Glutamatergic neuron (in vitro differentiated cells): ENCODE results near the gene APBA2. TPM values are rescaled to one million over a fixed set of nuclear protein-coding genes. Genes with fewer than 3 reads are reported as not detected.

Source experiments
- DNase-seq: peaks from one replicate; pipeline ENCODE4 v3.0.0; 2022
- H3K27ac Mint-ChIP-seq: one replicate; pipeline ENCODE4 v1.8.0; 2020; ENCODE audit warnings: mild to moderate bottlenecking, mixed read lengths, inconsistent platforms; ENCODE audit not compliant: unreplicated experiment
- H3K27me3 Mint-ChIP-seq: one replicate; pipeline ENCODE4 v1.8.0; 2020; ENCODE audit warnings: mild to moderate bottlenecking, moderate library complexity, mixed read lengths, inconsistent platforms; ENCODE audit not compliant: unreplicated experiment
- H3K36me3 Mint-ChIP-seq: one replicate; pipeline ENCODE4 v1.8.0; 2020; ENCODE audit warnings: mild to moderate bottlenecking, mixed read lengths, inconsistent platforms; ENCODE audit not compliant: unreplicated experiment
- H3K4me1 Mint-ChIP-seq: one replicate; pipeline ENCODE4 v1.8.0; 2020; ENCODE audit warnings: mild to moderate bottlenecking, low read depth, mixed read lengths, inconsistent platforms; ENCODE audit not compliant: unreplicated experiment
- H3K4me3 Mint-ChIP-seq: one replicate; pipeline ENCODE4 v1.8.0; 2020; ENCODE audit warnings: mild to moderate bottlenecking, mixed read lengths, inconsistent platforms; ENCODE audit not compliant: unreplicated experiment
- H3K9me3 Mint-ChIP-seq: one replicate; pipeline ENCODE4 v1.8.0; 2020; ENCODE audit warnings: mild to moderate bottlenecking, moderate library complexity, mixed read lengths, inconsistent platforms; ENCODE audit not compliant: unreplicated experiment
- CTCF ChIP-seq: fragments of 200-600 bp; sonication (generic); IDR thresholded peaks from one replicate; pipeline ENCODE4 v1.5.0; 2021; ENCODE audit not compliant: partially characterized antibody, unreplicated experiment
- total RNA-seq: library from RNA; stranded (reverse); fragmentation: NEBNext Ultra II Directional; extraction: Animal tissue kit (Norgen Biotek cat#: 25700); gene quantifications from one replicate; pipeline ENCODE4 v1.2.1, GENCODE V29; 2021; ENCODE audit not compliant: unreplicated experiment

The APBA2 gene
- total RNA-seq, 1 donor from 2014 or later, result 166 TPM

GRCh38 chr15:29128671-29129070 lies 242.9 kb downstream of the APBA2 start:
- H3K9me3 Mint-ChIP-seq, result peaks cover 5% of the 10 kb centered on the region
- no peak overlapping the region for H3K27ac Mint-ChIP-seq
- peaks cover 5% of the 10 kb centered on the region for H3K27me3 Mint-ChIP-seq
- no peak overlapping the region for H3K4me3 Mint-ChIP-seq
- no peak for TF ChIP-seq CTCF
- H3K36me3 Mint-ChIP-seq, result no peaks in the 10 kb centered on the region
- H3K4me1 Mint-ChIP-seq, result peaks cover 7% of the 10 kb centered on the region
- DNase-seq, result peak; percentile 3

- peaks cover 8% of the 10 kb centered on the region for H3K9me3 Mint-ChIP-seq
- TF ChIP-seq CTCF, result no peak
- no peaks in the 10 kb centered on the region for H3K36me3 Mint-ChIP-seq
- peaks cover 4% of the 10 kb centered on the region for H3K27me3 Mint-ChIP-seq
- H3K4me1 Mint-ChIP-seq, result peaks cover 6% of the 10 kb centered on the region
- no peak for DNase-seq
- H3K27ac Mint-ChIP-seq, result no peak overlapping the region
- no peak overlapping the region for H3K4me3 Mint-ChIP-seq
These were observed 243.4 kb downstream of the APBA2 start for GRCh38 chr15:29129221-29129620.

GRCh38 chr15:29129926-29130325 lies 244.2 kb downstream of the APBA2 start:
- peak; percentile 8 for DNase-seq
- Mint-ChIP-seq H3K36me3 (no peaks in the 10 kb centered on the region), H3K4me3 (no peak overlapping the region), H3K4me1 (peaks cover 5% of the 10 kb centered on the region), H3K27ac (no peak overlapping the region), H3K9me3 (peaks cover 8% of the 10 kb centered on the region), H3K27me3 (peaks cover 4% of the 10 kb centered on the region)
- no peak for TF ChIP-seq CTCF

- Mint-ChIP-seq H3K4me1 (peaks cover 9% of the 10 kb centered on the region), H3K9me3 (peaks cover 8% of the 10 kb centered on the region), H3K27me3 (peaks cover 4% of the 10 kb centered on the region), H3K4me3 (no peak overlapping the region), H3K36me3 (no peaks in the 10 kb centered on the region), H3K27ac (no peak overlapping the region)
- TF ChIP-seq CTCF, result no peak
- DNase-seq, result no peak
These were observed 244.7 kb downstream of the APBA2 start for GRCh38 chr15:29130476-29130875.

GRCh38 chr15:29130951-29131839 lies 245.4 kb downstream of the APBA2 start:
- no peak overlapping the region for H3K4me3 Mint-ChIP-seq
- peak overlapping the region; percentile 84 for H3K27ac Mint-ChIP-seq
- H3K9me3 Mint-ChIP-seq, result peaks cover 8% of the 10 kb centered on the region
- peaks cover 4% of the 10 kb centered on the region for H3K27me3 Mint-ChIP-seq
- H3K4me1 Mint-ChIP-seq, result peaks cover 9% of the 10 kb centered on the region
- TF ChIP-seq CTCF, result no peak
- H3K36me3 Mint-ChIP-seq, result no peaks in the 10 kb centered on the region
- peak; percentile 24 for DNase-seq
